SK-N-SH (cell line): ENCODE results near the gene TMEM87A. TPM values are rescaled to one million over a fixed set of nuclear protein-coding genes. Genes with fewer than 3 reads are reported as not detected.
A peak's percentile ranks its signal among the peaks of the same experiment; 100 is the strongest.

ENCODE experiments used
- CTCF ChIA-PET: fragments of 300-600, 350-600 bp; formaldehyde crosslinking; extraction: SDS; loops from one replicate; lab custom pipeline; 2021; lab: Yijun Ruan, JAX
- POLR2A ChIA-PET: fragments of 350-600 bp; sonication (Branson Sonifier 250); formaldehyde crosslinking; extraction: SDS; loops from one replicate; lab custom pipeline; 2020; ENCODE audit warnings: antibody characterized with exemption, inconsistent platforms; lab: Yijun Ruan, JAX
- DNase-seq: peaks from one replicate; pipeline ENCODE4 v3.0.0; 2012
- H2AFZ ChIP-seq: fragments of 200-600 bp; sonication (generic); 2 replicates; pipeline ENCODE4 v1.8.1; 2016; ENCODE audit warnings: antibody characterized with exemption, mild to moderate bottlenecking, low read depth
- H3F3A ChIP-seq: fragments of 200-600 bp; sonication (generic); replicated peaks from 2 replicates; pipeline ENCODE3; 2016; ENCODE audit warnings: antibody characterized with exemption, mild to moderate bottlenecking; ENCODE audit not compliant: insufficient read depth
- H3K27ac ChIP-seq, 2 experiments: fragments of 200-500 bp in 1 of 2; fragments of 200-600 bp in 1 of 2; sonication (Bioruptor generic) in 1 of 2; sonication (generic), shearing (Covaris generic) in 1 of 2; 2 replicates each; pipeline versions ENCODE4 v1.5.1 to v1.6.1; 2014 to 2016; ENCODE audit warnings: low read depth in 2 of 2, inconsistent platforms in 1 of 2, low read length in 1 of 2, mild to moderate bottlenecking in 1 of 2, mixed read lengths in 1 of 2
- H3K27me3 ChIP-seq: fragments of 200-600 bp; sonication (generic), shearing (Covaris generic); 2 replicates; pipeline ENCODE4 v1.6.1; 2016; ENCODE audit warnings: mixed run types; ENCODE audit not compliant: insufficient read depth
- H3K36me3 ChIP-seq, 2 experiments: fragments of 200-500 bp in 1 of 2; fragments of 200-600 bp in 1 of 2; sonication (Bioruptor generic) in 1 of 2; sonication (generic) in 1 of 2; replicated peaks in 1 of 2; 2 replicates each; pipeline versions ENCODE3 to v1.5.1; 2014 to 2016; ENCODE audit warnings: low read length in 1 of 2, mild to moderate bottlenecking in 1 of 2; ENCODE audit not compliant: insufficient read depth in 2 of 2, control insufficient read depth in 1 of 2
- H3K4me1 ChIP-seq, 2 experiments: fragments of 200-500 bp in 1 of 2; fragments of 200-600 bp in 1 of 2; sonication (Bioruptor generic) in 1 of 2; sonication (generic), shearing (Covaris generic) in 1 of 2; 2 replicates each; pipeline versions ENCODE4 v1.5.1 to v1.6.1; 2014 to 2016; ENCODE audit warnings: low read depth in 1 of 2, low read length in 1 of 2, mixed run types in 1 of 2; ENCODE audit not compliant: insufficient read depth in 2 of 2, control insufficient read depth in 1 of 2
- H3K4me2 ChIP-seq: fragments of 200-600 bp; sonication (generic), shearing (Covaris generic); 2 replicates; pipeline ENCODE4 v1.6.1; 2017; ENCODE audit warnings: mixed run types
- H3K4me3 ChIP-seq, 2 experiments: fragments of 200-500 bp in 1 of 2; fragments of 200-600 bp in 1 of 2; sonication (Bioruptor generic) in 1 of 2; sonication (generic), shearing (Covaris generic) in 1 of 2; 2 replicates each; pipeline versions ENCODE4 v1.5.1 to v1.8.1; 2014 to 2016; ENCODE audit warnings: low read depth in 2 of 2, inconsistent platforms in 1 of 2, low read length in 1 of 2, mild to moderate bottlenecking in 1 of 2, mixed read lengths in 1 of 2, moderate library complexity in 1 of 2
- H3K79me2 ChIP-seq: fragments of 200-600 bp; sonication (generic); 2 replicates; pipeline ENCODE4 v1.8.1; 2017; ENCODE audit warnings: mild to moderate bottlenecking; ENCODE audit not compliant: insufficient read depth
- H3K9ac ChIP-seq: fragments of 200-600 bp; sonication (generic); 2 replicates; pipeline ENCODE4 v1.6.1; 2017; ENCODE audit warnings: mixed run types
- H3K9me2 ChIP-seq: fragments of 200-600 bp; sonication (generic); 2 replicates; pipeline ENCODE4 v1.6.1; 2017; ENCODE audit warnings: mixed run types
- H3K9me3 ChIP-seq: fragments of 200-600 bp; sonication (generic); 2 replicates; pipeline ENCODE4 v1.6.1; 2017; ENCODE audit warnings: mixed run types, mild to moderate bottlenecking, moderate library complexity
- H4K20me1 ChIP-seq: fragments of 200-600 bp; sonication (generic); 2 replicates; pipeline ENCODE4 v1.6.1; 2017; ENCODE audit warnings: mild to moderate bottlenecking, mixed run types; ENCODE audit not compliant: insufficient read depth
- CTCF ChIP-seq: fragments of 200-600 bp; sonication (generic); IDR thresholded peaks from 2 replicates; pipeline ENCODE4 v1.6.1; 2017; ENCODE audit warnings: antibody characterized with exemption, mild to moderate bottlenecking, moderate library complexity
- ELF1 ChIP-seq: IDR thresholded peaks from 2 replicates; pipeline ENCODE4 v1.4.0; 2012
- EP300 ChIP-seq, 2 experiments: IDR thresholded peaks; 2 replicates each; pipeline versions ENCODE4 v1.4.0 to v1.6.1; 2012; ENCODE audit warnings: borderline replicate concordance in 1 of 2, low read depth in 1 of 2, low read length in 1 of 2
- EZH2phosphoT487 ChIP-seq: fragments of 200-600 bp; sonication (generic); IDR thresholded peaks from 2 replicates; pipeline ENCODE4 v1.6.1; 2017; ENCODE audit warnings: low read depth, mixed run types, mild to moderate bottlenecking, antibody characterized with exemption, moderate library complexity, borderline replicate concordance
- FOSL2 ChIP-seq: IDR thresholded peaks from 2 replicates; pipeline ENCODE4 v1.4.0; 2012; ENCODE audit warnings: low read depth, mild to moderate bottlenecking, moderate library complexity, borderline replicate concordance
- FOXJ3 ChIP-seq: sonication (generic); formaldehyde crosslinking; IDR thresholded peaks from 2 replicates; pipeline ENCODE4 v1.5.1; 2020; ENCODE audit warnings: mild to moderate bottlenecking, missing genetic modification reagents
- FOXM1 ChIP-seq: IDR thresholded peaks from 2 replicates; pipeline ENCODE4 v1.4.0; 2012; ENCODE audit warnings: low read depth, mild to moderate bottlenecking
- GATA2 ChIP-seq: sonication (generic); formaldehyde crosslinking; IDR thresholded peaks from 2 replicates; pipeline ENCODE4 v1.5.0; 2020; ENCODE audit warnings: mild to moderate bottlenecking, missing genetic modification reagents
- MXI1 ChIP-seq: IDR thresholded peaks from 2 replicates; pipeline ENCODE4 v1.6.1; 2012; ENCODE audit warnings: mild to moderate bottlenecking, low read depth, low read length, improper control_type of control experiment
- POLR2AphosphoS5 ChIP-seq: IDR thresholded peaks from 2 replicates; pipeline ENCODE4 v1.6.1; 2012; ENCODE audit warnings: low read depth, low read length
- RAD21 ChIP-seq: IDR thresholded peaks from 2 replicates; pipeline ENCODE4 v1.6.1; 2012; ENCODE audit warnings: mild to moderate bottlenecking, low read length
- RXRA ChIP-seq: IDR thresholded peaks from 2 replicates; pipeline ENCODE4 v1.4.0; 2012; ENCODE audit warnings: low read depth, mild to moderate bottlenecking, borderline replicate concordance
- SMC3 ChIP-seq: IDR thresholded peaks from 2 replicates; pipeline ENCODE4 v1.6.1; 2012; ENCODE audit warnings: low read depth, low read length, improper control_type of control experiment
- TCF12 ChIP-seq: IDR thresholded peaks from 2 replicates; pipeline ENCODE4 v1.4.0; 2012
- TEAD4 ChIP-seq: IDR thresholded peaks from 2 replicates; pipeline ENCODE4 v1.4.0; 2012; ENCODE audit warnings: mild to moderate bottlenecking, borderline replicate concordance; ENCODE audit not compliant: insufficient read depth
- YY1 ChIP-seq: IDR thresholded peaks from 2 replicates; pipeline ENCODE4 v1.4.0; 2012; ENCODE audit warnings: low read depth, mild to moderate bottlenecking
- ZBTB33 ChIP-seq: IDR thresholded peaks from 2 replicates; pipeline ENCODE4 v1.4.0; 2012; ENCODE audit warnings: low read depth, borderline replicate concordance
- whole genome bisulfite sequencing: methylation state at CpG from one replicate; pipeline ENCODE4 v1.1.6; 2017; ENCODE audit warnings: low lambda C conversion rate; 5-methylcytosine and 5-hydroxymethylcytosine counted together
- polyA plus RNA-seq, 3 experiments: library from polyadenylated mRNA; depleted of rRNA; stranded (reverse); fragments of >200 nt; gene quantifications; 2 replicates each; pipeline ENCODE4 v1.2.3, GENCODE V29; 2012
- TF ChIP-seq, protein P1 (sequence below): fragments of 150-350 bp; IDR thresholded peaks from 2 replicates; pipeline ENCODE4 v1.6.1; 2016; ENCODE audit warnings: mild to moderate bottlenecking, low read depth, low read length

Gene TMEM87A
- polyA plus RNA-seq, 1 of the 3 experiments (the other 2 are of a cell fraction): 20.8 TPM

DNA sequence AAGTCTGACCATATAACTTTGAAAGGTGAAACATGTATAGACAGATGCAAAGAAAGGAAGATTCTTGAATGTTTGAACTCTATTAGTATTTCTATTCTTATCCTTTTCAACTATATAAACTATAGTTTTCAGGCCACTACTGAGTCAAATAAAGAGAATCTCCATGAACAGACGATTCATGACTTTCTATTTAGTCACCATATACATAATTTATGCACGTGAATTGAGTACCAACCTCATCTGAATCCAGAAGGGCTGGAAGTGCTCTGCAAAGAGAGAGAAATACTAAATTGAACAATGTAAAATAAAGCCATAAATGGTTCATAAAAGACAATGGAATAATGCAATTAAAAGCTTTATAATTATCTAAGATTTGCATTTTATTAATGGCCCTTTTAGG lies 55.7 kb downstream of the TMEM87A start:
- CTCF ChIA-PET: interaction anchor here (1.3 kb wide), 1 partner anchor 9 kb away, joined by 3 read pairs; no protein-coding TSS in a partner anchor

DNA sequence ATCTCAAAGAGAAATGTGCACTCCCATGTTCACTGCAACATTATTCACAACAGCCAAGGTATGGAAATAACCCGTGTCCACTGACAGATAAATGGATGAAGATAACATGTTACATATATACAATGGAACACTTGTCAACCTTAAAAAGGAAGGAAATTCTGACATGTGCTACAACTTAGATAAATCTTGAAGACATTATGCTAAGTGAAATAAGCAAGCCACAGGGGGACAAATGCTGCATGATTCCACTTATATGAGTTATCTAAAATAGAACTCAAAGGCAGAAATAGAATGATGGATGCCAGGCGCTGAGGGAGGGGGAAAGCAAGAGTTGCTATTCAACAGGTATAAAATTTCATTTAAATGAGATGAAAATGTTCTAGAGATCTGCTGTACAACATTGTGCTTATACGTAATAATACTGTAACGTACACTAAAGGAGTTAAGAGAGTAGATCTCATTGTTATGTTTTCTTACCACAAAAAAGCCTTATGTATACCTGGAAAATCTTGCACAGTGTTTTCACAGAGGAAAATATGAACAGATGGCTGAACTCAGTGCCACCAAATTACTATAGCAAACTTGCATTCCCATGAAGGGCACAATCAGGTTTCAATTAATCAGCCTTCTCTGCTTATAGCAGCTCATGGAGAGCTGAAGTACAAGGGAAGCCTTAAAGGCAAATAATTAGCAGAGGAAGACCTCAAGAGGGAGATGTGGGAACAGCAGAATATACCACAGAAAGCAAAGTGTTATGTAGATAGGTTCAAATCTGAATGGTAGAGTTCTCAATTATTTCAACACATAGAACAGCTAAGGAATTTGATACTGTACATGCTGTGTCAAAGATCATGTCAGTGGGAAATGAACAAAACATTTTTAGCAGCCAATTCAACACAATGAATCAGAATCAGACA lies 57.1 kb downstream of the TMEM87A start:
- WGBS: 96% methylated on average over 4 of the region's 4 CpGs
- Histone ChIP-seq H3K36me3 (peaks cover 69 to 72% of the 10 kb centered on the region in 2 experiments), H3K9me2 (no peaks in the 10 kb centered on the region), H3K9ac (no peak overlapping the region), H3F3A (peaks cover 12% of the 10 kb centered on the region), H3K4me3 (no peak overlapping the region), H3K4me2 (no peak overlapping the region), H3K9me3 (no peaks in the 10 kb centered on the region), H2AFZ (no peak overlapping the region), H4K20me1 (no peaks in the 10 kb centered on the region), H3K4me1 (no peaks in the 10 kb centered on the region), H3K79me2 (peaks cover 10% of the 10 kb centered on the region; the same call in 1 of the 2 replicates), H3K27ac (no peak overlapping the region), H3K27me3 (no peaks in the 10 kb centered on the region)
- no peak for DNase-seq
- ChIA-PET CTCF (no interaction called here), POLR2A (no interaction called here)
- peak; percentile 13 for TF ChIP-seq CTCF
- no peak for TF ChIP-seq ZBTB33
- TF ChIP-seq FOXM1: no peak
- peak; percentile 14 for TF ChIP-seq RAD21

More for the DNA sequence above, 55.7 kb downstream of the TMEM87A start:
- TF ChIP-seq ELF1 (no peak), FOXM1 (no peak), TCF12 (no peak), EZH2phosphoT487 (no peak), FOXJ3 (no peak), SMC3 (no peak), EP300 (IDR thresholded peaks at IDR 0.05; ENCODE audit: borderline replicate concordance in 1 of 2, low read depth in 1 of 2, low read length in 1 of 2) (no peak), FOSL2 (no peak), TEAD4 (no peak), RXRA (no peak), GATA2 (CRISPR knock-in tag) (no peak), RAD21 (no peak), YY1 (no peak), POLR2AphosphoS5 (no peak), MXI1 (no peak)
- TF ChIP-seq, protein P1, sequence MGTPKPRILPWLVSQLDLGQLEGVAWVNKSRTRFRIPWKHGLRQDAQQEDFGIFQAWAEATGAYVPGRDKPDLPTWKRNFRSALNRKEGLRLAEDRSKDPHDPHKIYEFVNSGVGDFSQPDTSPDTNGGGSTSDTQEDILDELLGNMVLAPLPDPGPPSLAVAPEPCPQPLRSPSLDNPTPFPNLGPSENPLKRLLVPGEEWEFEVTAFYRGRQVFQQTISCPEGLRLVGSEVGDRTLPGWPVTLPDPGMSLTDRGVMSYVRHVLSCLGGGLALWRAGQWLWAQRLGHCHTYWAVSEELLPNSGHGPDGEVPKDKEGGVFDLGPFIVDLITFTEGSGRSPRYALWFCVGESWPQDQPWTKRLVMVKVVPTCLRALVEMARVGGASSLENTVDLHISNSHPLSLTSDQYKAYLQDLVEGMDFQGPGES: no peak
- TF ChIP-seq, all 33 proteins: peak for 0
- WGBS: 76% methylated on average over 2 of the region's 2 CpGs
- Histone ChIP-seq H3K36me3 (peaks cover 55 to 70% of the 10 kb centered on the region in 2 experiments), H3F3A (peaks cover 7% of the 10 kb centered on the region), H3K27me3 (no peaks in the 10 kb centered on the region), H3K79me2 (peaks cover 10% of the 10 kb centered on the region; the same call in 1 of the 2 replicates), H3K4me3 (no peak overlapping the region), H3K4me2 (no peak overlapping the region), H3K27ac (no peak overlapping the region), H2AFZ (no peak overlapping the region), H3K4me1 (no peaks in the 10 kb centered on the region), H3K9me2 (no peaks in the 10 kb centered on the region), H3K9me3 (no peaks in the 10 kb centered on the region), H3K9ac (no peak overlapping the region), H4K20me1 (no peaks in the 10 kb centered on the region)
- no peak for DNase-seq
- POLR2A ChIA-PET: no interaction called here
